Ramos (cell line): Measurements from ENCODE around the gene ATF4.

ENCODE experiments used
- in situ Hi-C: fragments of 300-500 bp; cut with MboI; formaldehyde crosslinking; loops from one replicate; pipeline ENCODE4 v1.14.3; 2022; ENCODE audit warnings: low sequenced_read_pairs; ENCODE audit not compliant: unreplicated experiment

Gene ATF4

GRCh38 chr22:39488563-39489083 lies 31.7 kb upstream of the ATF4 start:
- in situ Hi-C loops: no loop called here

- in situ Hi-C loops: loop anchor here (5.0 kb wide), 1 partner anchor 87 kb away; no protein-coding TSS in a partner anchor
Observed at GRCh38 chr22:39489094-39490068, 31.0 kb upstream of the ATF4 start.

GRCh38 chr22:39490135-39490798 lies 30.1 kb upstream of the ATF4 start:
- in situ Hi-C loops: loop anchor here (5.0 kb wide), 1 partner anchor 88 kb away; no protein-coding TSS in a partner anchor

- in situ Hi-C loops: loop anchor here (5.0 kb wide), 1 partner anchor 89 kb away; no protein-coding TSS in a partner anchor
Observed at GRCh38 chr22:39490966-39491680, 29.2 kb upstream of the ATF4 start.

GRCh38 chr22:39491696-39492095 lies 28.7 kb upstream of the ATF4 start:
- in situ Hi-C loops: loop anchor here (5.0 kb wide), 1 partner anchor 89 kb away; no protein-coding TSS in a partner anchor

- in situ Hi-C loops: loop anchor here (5.0 kb wide), 1 partner anchor 90 kb away; no protein-coding TSS in a partner anchor
Observed at GRCh38 chr22:39492186-39492585, 28.2 kb upstream of the ATF4 start.

- in situ Hi-C loops: loop anchor here (5.0 kb wide), 1 partner anchor 91 kb away; no protein-coding TSS in a partner anchor
Observed at GRCh38 chr22:39493759-39494158, 26.6 kb upstream of the ATF4 start.

- in situ Hi-C loops: loop anchor here (5.0 kb wide), 1 partner anchor 92 kb away; no protein-coding TSS in a partner anchor
Observed at GRCh38 chr22:39494471-39495120, 25.8 kb upstream of the ATF4 start.

GRCh38 chr22:39496131-39496838 lies 24.1 kb upstream of the ATF4 start:
- in situ Hi-C loops: no loop called here

- in situ Hi-C loops: no loop called here
Observed at GRCh38 chr22:39497429-39497828, 22.9 kb upstream of the ATF4 start.

- in situ Hi-C loops: no loop called here
Observed at GRCh38 chr22:39498368-39498767, 22.0 kb upstream of the ATF4 start.

GRCh38 chr22:39498802-39499201 lies 21.6 kb upstream of the ATF4 start:
- in situ Hi-C loops: no loop called here

- in situ Hi-C loops: loop anchor here (25.0 kb wide), 1 partner anchor 338 kb away; the partner anchor contains the start of gene CBX7
Observed at GRCh38 chr22:39500101-39500500, 20.3 kb upstream of the ATF4 start.

- in situ Hi-C loops: loop anchor here (25.0 kb wide), 1 partner anchor 339 kb away; the partner anchor contains the start of gene CBX7
Observed at GRCh38 chr22:39501644-39502108, 18.7 kb upstream of the ATF4 start.

GRCh38 chr22:39502109-39502788 lies 18.1 kb upstream of the ATF4 start, which contains the start of gene MIEF1:
Gene MIEF1, plus strand, starts transcription at chr22:39502290. Its CDS starts 9,005 bp downstream, at chr22:39511295.
- in situ Hi-C loops: loop anchor here (25.0 kb wide), 1 partner anchor 340 kb away; the partner anchor contains the start of gene CBX7

GRCh38 chr22:39502789-39503409 lies 17.5 kb upstream of the ATF4 start:
- in situ Hi-C loops: loop anchor here (25.0 kb wide), 1 partner anchor 341 kb away; the partner anchor contains the start of gene CBX7

GRCh38 chr22:39503630-39504029 lies 16.7 kb upstream of the ATF4 start:
- in situ Hi-C loops: loop anchor here (25.0 kb wide), 1 partner anchor 341 kb away; the partner anchor contains the start of gene CBX7
